MM.1S (cell line): ENCODE results near the gene TFAM.

Source experiments
- DNase-seq: peaks from one replicate; pipeline ENCODE4 v3.0.0-alpha.2; 2015
- H2AFZ ChIP-seq: fragments of 300-600 bp; sonication (generic); 2 replicates; pipeline ENCODE4 v1.6.0; 2016; ENCODE audit warnings: antibody characterized with exemption, low read length
- H3F3A ChIP-seq: fragments of 300-600 bp; sonication (generic); 2 replicates; pipeline ENCODE4 v1.6.1; 2016; ENCODE audit warnings: mild to moderate bottlenecking, antibody characterized with exemption, low read length, moderate library complexity, mixed read lengths; ENCODE audit not compliant: insufficient read depth
- H3K27ac ChIP-seq: fragments of 300-600 bp; sonication (generic); 2 replicates; pipeline ENCODE4 v1.5.1; 2016; ENCODE audit warnings: mild to moderate bottlenecking, low read length
- H3K27me3 ChIP-seq: fragments of 300-600 bp; sonication (generic); replicated peaks from 2 replicates; pipeline ENCODE4 v1.6.0; 2016; ENCODE audit warnings: low read length; ENCODE audit not compliant: insufficient read depth
- H3K36me3 ChIP-seq: fragments of 300-600 bp; sonication (generic); replicated peaks from 2 replicates; pipeline ENCODE4 v1.6.1; 2016; ENCODE audit warnings: mild to moderate bottlenecking, low read length, mixed read lengths; ENCODE audit not compliant: insufficient read depth
- H3K4me1 ChIP-seq: fragments of 300-600 bp; sonication (generic); 2 replicates; pipeline ENCODE4 v1.6.1; 2016; ENCODE audit warnings: low read length, mixed read lengths
- H3K4me2 ChIP-seq: fragments of 300-600 bp; sonication (generic); 2 replicates; pipeline ENCODE4 v1.6.0; 2016; ENCODE audit warnings: low read depth, low read length
- H3K4me3 ChIP-seq: fragments of 300-600 bp; sonication (generic); 2 replicates; pipeline ENCODE4 v1.5.1; 2016; ENCODE audit warnings: low read length, mixed read lengths
- H3K79me2 ChIP-seq: fragments of 300-600 bp; sonication (generic); 2 replicates; pipeline ENCODE4 v1.6.1; 2016; ENCODE audit warnings: mixed run types, low read length, mixed read lengths
- H3K9ac ChIP-seq: fragments of 300-600 bp; sonication (generic); 2 replicates; pipeline ENCODE4 v1.6.1; 2016; ENCODE audit warnings: low read length, mixed read lengths
- H3K9me2 ChIP-seq: fragments of 300-600 bp; sonication (generic); replicated peaks from 2 replicates; pipeline ENCODE4 v1.6.1; 2016; ENCODE audit warnings: mild to moderate bottlenecking, low read length, mixed read lengths; ENCODE audit not compliant: insufficient read depth
- H3K9me3 ChIP-seq: fragments of 300-600 bp; sonication (generic); replicated peaks from 2 replicates; pipeline ENCODE4 v1.6.1; 2016; ENCODE audit warnings: mild to moderate bottlenecking, low read length, mixed read lengths; ENCODE audit not compliant: insufficient read depth
- H4K20me1 ChIP-seq: fragments of 300-600 bp; sonication (generic); 2 replicates; pipeline ENCODE4 v1.6.1; 2016; ENCODE audit warnings: mild to moderate bottlenecking, low read length, moderate library complexity, mixed read lengths; ENCODE audit not compliant: insufficient read depth
- CTCF ChIP-seq: fragments of 300-600 bp; sonication (generic); IDR thresholded peaks from 2 replicates; pipeline ENCODE4 v1.5.1; 2016; ENCODE audit warnings: antibody characterized with exemption, low read length, mixed read lengths
- EZH2 ChIP-seq: fragments of 300-600 bp; sonication (generic); optimal IDR thresholded peaks from 2 replicates; pipeline ENCODE3; 2017; ENCODE audit warnings: low read depth, mild to moderate bottlenecking, antibody characterized with exemption, low read length, mixed read lengths
- EZH2phosphoT487 ChIP-seq: fragments of 300-600 bp; sonication (generic); IDR thresholded peaks from 2 replicates; pipeline ENCODE4 v1.6.1; 2018; ENCODE audit warnings: antibody characterized with exemption, low read length

Gene TFAM

GRCh38 chr10:58362027-58362789 is 23.0 kb upstream of the TFAM start:
- no peak overlapping the region for H3K27ac ChIP-seq

GRCh38 chr10:58367069-58367468 is 18.1 kb upstream of the TFAM start:
- no peak for TF ChIP-seq EZH2phosphoT487
- TF ChIP-seq CTCF: no peak
- TF ChIP-seq EZH2: no peak
- H3K4me3 ChIP-seq: no peak overlapping the region
- H3K9me3 ChIP-seq: no peaks in the 10 kb centered on the region
- H3F3A ChIP-seq: no peaks in the 10 kb centered on the region
- H3K4me1 ChIP-seq: no peaks in the 10 kb centered on the region
- H3K36me3 ChIP-seq: no peaks in the 10 kb centered on the region
- H4K20me1 ChIP-seq: no peaks in the 10 kb centered on the region
- no peak overlapping the region for H3K27ac ChIP-seq
- no peaks in the 10 kb centered on the region for H3K79me2 ChIP-seq
- H2AFZ ChIP-seq: no peak overlapping the region
- H3K4me2 ChIP-seq: no peak overlapping the region
- DNase-seq: no peak
- no peak overlapping the region for H3K9ac ChIP-seq
- H3K9me2 ChIP-seq: no peaks in the 10 kb centered on the region
- H3K27me3 ChIP-seq: no peaks in the 10 kb centered on the region

More at GRCh38 chr10:58362027-58362789, 23.0 kb upstream of the TFAM start:
- H3K4me1 ChIP-seq: no peaks in the 10 kb centered on the region
- no peaks in the 10 kb centered on the region for H4K20me1 ChIP-seq
- H3K9ac ChIP-seq: no peak overlapping the region
- H3F3A ChIP-seq: no peaks in the 10 kb centered on the region
- no peak overlapping the region for H3K4me2 ChIP-seq
- peaks cover 4% of the 10 kb centered on the region; the same call in 1 of the 2 replicates for H3K79me2 ChIP-seq
- no peaks in the 10 kb centered on the region for H3K9me3 ChIP-seq
- TF ChIP-seq EZH2phosphoT487 (no peak), CTCF (no peak), EZH2 (no peak)
- no peak overlapping the region for H2AFZ ChIP-seq
- no peak for DNase-seq
- H3K36me3 ChIP-seq: no peaks in the 10 kb centered on the region
- no peak overlapping the region for H3K4me3 ChIP-seq
- no peaks in the 10 kb centered on the region for H3K9me2 ChIP-seq
- no peaks in the 10 kb centered on the region for H3K27me3 ChIP-seq

- Histone ChIP-seq H3K9me3 (no peaks in the 10 kb centered on the region), H3F3A (no peaks in the 10 kb centered on the region), H3K79me2 (no peaks in the 10 kb centered on the region), H3K4me1 (peaks cover 6% of the 10 kb centered on the region), H4K20me1 (no peaks in the 10 kb centered on the region), H3K9me2 (no peaks in the 10 kb centered on the region), H3K4me2 (no peak overlapping the region), H2AFZ (no peak overlapping the region), H3K27ac (no peak overlapping the region), H3K36me3 (no peaks in the 10 kb centered on the region), H3K9ac (no peak overlapping the region), H3K27me3 (no peaks in the 10 kb centered on the region), H3K4me3 (no peak overlapping the region)
- no peak for TF ChIP-seq CTCF
- no peak for TF ChIP-seq EZH2
- no peak for TF ChIP-seq EZH2phosphoT487
- no peak for DNase-seq
These were observed 13.7 kb upstream of the TFAM start for GRCh38 chr10:58371473-58371872.
